IMR-90 (cell line): ENCODE data around the gene UNC5A. TPM values are rescaled to one million over a fixed set of nuclear protein-coding genes. Genes with fewer than 3 reads are reported as not detected.

Source experiments
- ATAC-seq: fragments of 200-7000 bp; cut with Tn5 transposase; 2 replicates; pipeline ENCODE4 v1.9.1; 2020; ENCODE audit warnings: low read depth, mild to moderate bottlenecking, moderate library complexity
- BruUV-seq: library from RNA; stranded (reverse); fragments of 400-500 nt; replicated peaks from 2 replicates; lab custom pipeline; 2021; lab: Mats Ljungman, UMichigan
- CTCF ChIA-PET: fragments of 300-600 bp; formaldehyde crosslinking; extraction: SDS; loops from one replicate; lab custom pipeline; 2021; ENCODE audit warnings: antibody characterized with exemption; lab: Yijun Ruan, JAX
- POLR2A ChIA-PET: fragments of 300-600 bp; sonication (Branson Sonifier 250); formaldehyde crosslinking; loops from one replicate; lab custom pipeline; 2022; ENCODE audit warnings: antibody characterized with exemption; ENCODE audit not compliant: unreplicated experiment; lab: Charles Lee
- DNase-seq: peaks from one replicate; pipeline ENCODE4 v3.0.0; 2013
- H2AFZ ChIP-seq: replicated peaks from 2 replicates; pipeline ENCODE3; 2013; ENCODE audit warnings: low read length, mild to moderate bottlenecking; ENCODE audit not compliant: poor library complexity
- H2AK5ac ChIP-seq: 2 replicates; pipeline ENCODE4 v1.6.1; 2013; ENCODE audit warnings: low read depth, low read length, inconsistent platforms
- H2AK9ac ChIP-seq: replicated peaks from 2 replicates; pipeline ENCODE3; 2013; ENCODE audit warnings: mild to moderate bottlenecking, low read depth, low read length, moderate library complexity; ENCODE audit not compliant: poor library complexity
- H2BK120ac ChIP-seq: 2 replicates; pipeline ENCODE4 v1.6.1; 2013; ENCODE audit warnings: low read depth, low read length, inconsistent platforms
- H2BK15ac ChIP-seq: 3 replicates; pipeline ENCODE4 v1.6.1; 2013; ENCODE audit warnings: low read depth, low read length, inconsistent platforms
- H2BK20ac ChIP-seq: 2 replicates; pipeline ENCODE4 v1.6.1; 2013; ENCODE audit warnings: low read depth, mild to moderate bottlenecking, inconsistent platforms, low read length, moderate library complexity
- H2BK5ac ChIP-seq: 2 replicates; pipeline ENCODE4 v1.6.1; 2013; ENCODE audit warnings: mild to moderate bottlenecking, low read depth, low read length, inconsistent platforms; ENCODE audit not compliant: poor library complexity, severe bottlenecking
- H3K14ac ChIP-seq: replicated peaks from 2 replicates; pipeline ENCODE4 v1.6.1; 2013; ENCODE audit warnings: low read depth, low read length, inconsistent platforms
- H3K18ac ChIP-seq: 2 replicates; pipeline ENCODE4 v1.6.1; 2013; ENCODE audit warnings: low read depth, low read length, control low read depth
- H3K23ac ChIP-seq: 2 replicates; pipeline ENCODE4 v1.6.1; 2013; ENCODE audit warnings: low read depth, low read length, inconsistent platforms
- H3K27ac ChIP-seq: 2 replicates; pipeline ENCODE4 v1.5.1; 2013; ENCODE audit warnings: mild to moderate bottlenecking, control low read depth, low read length; ENCODE audit not compliant: insufficient read depth
- H3K27me3 ChIP-seq: 2 replicates; pipeline ENCODE4 v1.6.1; 2013; ENCODE audit warnings: low read length; ENCODE audit not compliant: control insufficient read depth, insufficient read depth
- H3K36me3 ChIP-seq: 2 replicates; pipeline ENCODE4 v1.6.1; 2013; ENCODE audit warnings: low read length, mixed read lengths; ENCODE audit not compliant: control insufficient read depth, insufficient read depth
- H3K4ac ChIP-seq: 2 replicates; pipeline ENCODE4 v1.6.1; 2013; ENCODE audit warnings: low read depth, low read length, inconsistent platforms
- H3K4me1 ChIP-seq: 2 replicates; pipeline ENCODE4 v1.6.1; 2013; ENCODE audit warnings: low read length, mixed read lengths; ENCODE audit not compliant: control insufficient read depth, insufficient read depth
- H3K4me2 ChIP-seq: 2 replicates; pipeline ENCODE4 v1.6.1; 2013; ENCODE audit warnings: low read depth, mild to moderate bottlenecking, control low read depth, low read length, moderate library complexity
- H3K4me3 ChIP-seq: 2 replicates; pipeline ENCODE4 v1.5.1; 2013; ENCODE audit warnings: low read depth, mild to moderate bottlenecking, control low read depth, low read length, moderate library complexity; ENCODE audit not compliant: insufficient read depth
- H3K56ac ChIP-seq: 2 replicates; pipeline ENCODE4 v1.6.1; 2013; ENCODE audit warnings: low read length, inconsistent platforms; ENCODE audit not compliant: insufficient read depth; ENCODE audit errors: extremely low read depth
- H3K79me1 ChIP-seq, 2 experiments: 2 replicates each; pipeline ENCODE4 v1.6.1; 2013; ENCODE audit warnings: low read length in 2 of 2, inconsistent platforms in 1 of 2, low read depth in 1 of 2
- H3K9ac ChIP-seq: 2 replicates; pipeline ENCODE4 v1.6.1; 2013; ENCODE audit warnings: low read depth, low read length, control low read depth
- H3K9me1 ChIP-seq: 2 replicates; pipeline ENCODE4 v1.6.1; 2013; ENCODE audit warnings: low read length, inconsistent platforms; ENCODE audit not compliant: insufficient read depth
- H3K9me3 ChIP-seq: 2 replicates; pipeline ENCODE4 v1.6.1; 2013; ENCODE audit warnings: low read length; ENCODE audit not compliant: control insufficient read depth, insufficient read depth
- H4K20me1 ChIP-seq: 2 replicates; pipeline ENCODE4 v1.6.1; 2013; ENCODE audit warnings: low read length, inconsistent platforms; ENCODE audit not compliant: insufficient read depth
- H4K5ac ChIP-seq: 2 replicates; pipeline ENCODE4 v1.6.1; 2013; ENCODE audit warnings: mild to moderate bottlenecking, low read depth, low read length, control low read depth
- H4K8ac ChIP-seq, 2 experiments: 2 replicates each; pipeline ENCODE4 v1.6.1; 2013; ENCODE audit warnings: low read depth in 2 of 2, low read length in 2 of 2, control low read depth in 1 of 2, inconsistent platforms in 1 of 2
- H4K91ac ChIP-seq: 2 replicates; pipeline ENCODE4 v1.6.1; 2013; ENCODE audit warnings: low read depth, low read length, inconsistent platforms; ENCODE audit not compliant: insufficient read depth
- CEBPB ChIP-seq: IDR thresholded peaks from 2 replicates; pipeline ENCODE4 v1.6.1; 2012; ENCODE audit warnings: low read depth, low read length, improper control_type of control experiment
- CHD1 ChIP-seq: IDR thresholded peaks from 2 replicates; pipeline ENCODE4 v1.6.1; 2012; ENCODE audit warnings: low read depth, low read length, improper control_type of control experiment
- FOS ChIP-seq: fragments of 150-350 bp; IDR thresholded peaks from 2 replicates; pipeline ENCODE4 v1.6.1; 2016; ENCODE audit warnings: low read depth, low read length
- MXI1 ChIP-seq: IDR thresholded peaks from 2 replicates; pipeline ENCODE4 v1.6.1; 2012; ENCODE audit warnings: low read depth, mild to moderate bottlenecking, low read length, moderate library complexity, borderline replicate concordance
- NFE2L2 ChIP-seq: fragments of 150-350 bp; IDR thresholded peaks from 2 replicates; pipeline ENCODE4 v1.6.1; 2016; ENCODE audit warnings: low read depth, mild to moderate bottlenecking, low read length
- RCOR1 ChIP-seq: IDR thresholded peaks from 2 replicates; pipeline ENCODE4 v1.6.1; 2012; ENCODE audit warnings: mild to moderate bottlenecking, low read length, improper control_type of control experiment; ENCODE audit not compliant: insufficient replicate concordance
- RFX5 ChIP-seq: IDR thresholded peaks from 2 replicates; pipeline ENCODE4 v1.8.0; 2012; ENCODE audit warnings: low read depth, mild to moderate bottlenecking, low read length, moderate library complexity
- SMC3 ChIP-seq: fragments of 150-350 bp; IDR thresholded peaks from 2 replicates; pipeline ENCODE4 v1.6.1; 2016; ENCODE audit warnings: low read depth, mild to moderate bottlenecking, antibody characterized with exemption, low read length, moderate library complexity
- USF2 ChIP-seq: fragments of 150-350 bp; IDR thresholded peaks from 2 replicates; pipeline ENCODE4 v1.6.1; 2017; ENCODE audit warnings: mild to moderate bottlenecking, antibody characterized with exemption, low read length, low read depth
- WGBS, 2 experiments: methylation state at CpG; one replicate each; pipeline versions ENCODE4 v1.1.5 to v1.1.7; 2013; ENCODE audit warnings: missing lambda C conversion rate in 2 of 2; ENCODE audit not compliant: insufficient read length in 1 of 2; ENCODE audit errors: extremely low coverage in 2 of 2; 5-methylcytosine and 5-hydroxymethylcytosine counted together
- dilution Hi-C: fragments of 300-500 bp; cut with HindIII; formaldehyde crosslinking; loops from one replicate; pipeline ENCODE4 v1.14.3; 2018; ENCODE audit warnings: low sequenced_read_pairs; ENCODE audit not compliant: unreplicated experiment
- in situ Hi-C: fragments of 300-500 bp; cut with MboI; formaldehyde crosslinking; loops from 3 replicates; pipeline ENCODE4 v1.14.3; 2019; ENCODE audit warnings: low sequenced_read_pairs, inconsistent platforms, mixed read lengths
- intact Hi-C: fragments of 100-400 bp; cut with micrococcal nuclease; formaldehyde crosslinking; loops from 2 replicates; pipeline ENCODE4 v1.10.0; 2022
- polyA plus RNA-seq, 3 experiments: library from polyadenylated mRNA; depleted of rRNA; stranded (reverse); fragments of >200 nt; gene quantifications; 2 replicates each; pipeline ENCODE4 v1.2.3, GENCODE V29; 2012; ENCODE audit warnings: low replicate concordance in 1 of 3
- total RNA-seq: library from RNA; depleted of rRNA; stranded (reverse); fragments of >200 nt; gene quantifications from 2 replicates; pipeline ENCODE4 v1.2.3, GENCODE V29; 2012

The UNC5A gene
- total and polyA plus RNA-seq, 2 of the 4 experiments (the other 2 are of a cell fraction), result not detected

DNA sequence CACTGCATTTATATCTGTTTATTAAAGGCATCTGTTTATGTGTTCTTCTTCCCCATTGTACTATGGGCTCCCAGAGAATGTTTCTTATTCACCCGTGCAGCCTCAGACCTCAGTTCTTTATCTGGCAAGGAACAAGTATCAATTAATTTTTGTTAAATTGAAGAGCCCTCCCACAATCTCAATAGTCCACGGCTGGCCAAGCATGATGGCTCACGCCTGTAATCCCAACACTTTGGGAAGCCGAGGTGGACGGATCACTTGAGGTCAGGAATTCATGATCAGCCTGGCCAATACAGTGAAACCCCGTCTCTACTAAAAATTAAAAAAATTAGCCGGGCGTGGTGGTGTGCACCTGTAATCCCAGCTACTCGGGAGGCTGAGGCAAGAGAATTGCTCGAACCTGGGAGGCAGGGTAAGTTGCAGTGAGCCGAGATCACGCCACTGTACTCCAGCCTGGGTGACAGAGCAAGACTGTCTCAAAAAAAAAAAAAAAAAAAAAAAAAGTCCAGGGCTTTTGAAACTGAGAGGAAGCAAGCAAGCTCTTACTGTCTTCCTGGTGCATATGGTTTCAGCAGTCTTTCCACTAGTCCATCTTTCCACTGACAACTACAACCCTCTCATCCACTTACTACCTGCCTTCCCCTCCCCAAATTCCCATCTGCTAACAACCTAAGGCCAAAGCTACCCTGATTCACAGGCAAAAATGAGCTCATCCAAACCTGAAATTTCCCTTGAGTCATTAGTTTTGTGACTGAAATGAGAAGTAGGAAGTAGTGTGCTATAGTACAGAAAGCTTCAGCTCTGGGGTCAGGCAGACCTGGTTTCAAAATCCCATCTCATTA lies 91.1 kb downstream of the UNC5A start (continued):
- no peak for TF ChIP-seq CEBPB

GRCh38 chr5:176902102-176902814 lies 91.9 kb downstream of the UNC5A start:
- Histone ChIP-seq H3K9me3 (no peaks in the 10 kb centered on the region), H3K4me1 (no peaks in the 10 kb centered on the region), H3K27me3 (peaks cover 2% of the 10 kb centered on the region), H4K5ac (no peak overlapping the region), H3K23ac (no peak overlapping the region), H3K4me3 (no peak overlapping the region), H3K4ac (no peak overlapping the region), H2AK9ac (no peak overlapping the region), H2BK5ac (no peak overlapping the region), H4K91ac (no peak overlapping the region), H3K27ac (no peak overlapping the region), H3K56ac (no peak overlapping the region), H2BK120ac (no peak overlapping the region), H2AFZ (no peak overlapping the region), H4K20me1 (no peaks in the 10 kb centered on the region), H2BK20ac (no peak overlapping the region), H2AK5ac (no peak overlapping the region), H3K18ac (no peak overlapping the region), H4K8ac (no peak overlapping the region), H3K36me3 (peaks cover 32% of the 10 kb centered on the region), H3K4me2 (no peak overlapping the region), H3K9ac (no peak overlapping the region), H3K14ac (no peak overlapping the region), H3K79me1 (no peaks in the 10 kb centered on the region), H2BK15ac (no peak overlapping the region), H3K9me1 (peaks cover 10% of the 10 kb centered on the region)
- ChIA-PET CTCF (interaction anchor here (0.6 kb wide), 1 partner anchor 99 kb away, joined by 3 read pairs; no protein-coding TSS in a partner anchor), POLR2A (no interaction called here)
- ATAC-seq (no peak), DNase-seq (no peak)
- no CpG with 5 or more reads among the region's 6 CpGs for whole genome bisulfite sequencing, 2 experiments
- BruUV-seq, result no TSS peak
- intact Hi-C loops, result no loop called here
- in situ Hi-C loops, result no loop called here
- TF ChIP-seq MXI1, result no peak
- no peak for TF ChIP-seq FOS
- no peak for TF ChIP-seq CHD1
- no peak for TF ChIP-seq CEBPB
- TF ChIP-seq USF2, result no peak
- TF ChIP-seq NFE2L2, result no peak
- TF ChIP-seq RCOR1, result no peak
- TF ChIP-seq RFX5, result no peak
- no peak for TF ChIP-seq SMC3
- dilution Hi-C loops, result no loop called here
